ENCODE results near the gene KIF6. TPM values are rescaled to one million over a fixed set of nuclear protein-coding genes. Genes with fewer than 3 reads are reported as not detected.

The KIF6 gene
- total and polyA plus RNA-seq, 11 donors: 0.06 to 0.77 (median 0.48) TPM

- intact Hi-C loops (cut with DNase I): loop anchor here in 1 of 10 donors (10.0 kb wide), 1 partner anchor 296 kb away; the partner anchor contains the start of gene DAAM2
- peaks cover 0 to 2% (median 0%) of the 10 kb centered on the region in 9 donors for H3K27me3 ChIP-seq
- H3K9me3 ChIP-seq: peaks cover 0 to 35% (median 19%) of the 10 kb centered on the region in 12 donors
- TF ChIP-seq CTCF (IDR thresholded peaks at IDR 0.05): no peak
- TF ChIP-seq POLR2A (IDR thresholded peaks at IDR 0.05): no peak
- H3K4me3 ChIP-seq: no peak overlapping the region
- peaks cover 0 to 24% (median 0%) of the 10 kb centered on the region in 12 donors for H3K4me1 ChIP-seq
- H3K36me3 ChIP-seq: no peaks in the 10 kb centered on the region
- no peak overlapping the region for H3K27ac ChIP-seq
- no peak for DNase-seq
- ATAC-seq: no peak
Observed at GRCh38 chr6:39499053-39499452, 226.2 kb downstream of the KIF6 start.

- intact Hi-C loops (cut with DNase I): loop anchor here in 1 of 10 donors (10.0 kb wide), 1 partner anchor 297 kb away; the partner anchor contains the start of gene DAAM2
- H3K9me3 ChIP-seq: peaks cover 0 to 30% (median 17%) of the 10 kb centered on the region in 12 donors
- H3K27ac ChIP-seq: no peak overlapping the region
- H3K4me3 ChIP-seq: no peak overlapping the region
- no peaks in the 10 kb centered on the region for H3K36me3 ChIP-seq
- ATAC-seq (no peak), DNase-seq (no peak)
- TF ChIP-seq POLR2A (IDR thresholded peaks at IDR 0.05): no peak
- no peak for TF ChIP-seq CTCF (IDR thresholded peaks at IDR 0.05)
- peaks cover 0 to 2% (median 0%) of the 10 kb centered on the region in 9 donors for H3K27me3 ChIP-seq
- WGBS, 4 donors: 60 to 77% (median 69%) methylated on average over 2 of the region's 2 CpGs
- H3K4me1 ChIP-seq: peaks cover 0 to 31% (median 4%) of the 10 kb centered on the region in 12 donors
Observed at GRCh38 chr6:39498096-39498495, 227.1 kb downstream of the KIF6 start.

- intact Hi-C loops (cut with DNase I): loop anchor here in 1 of 10 donors (10.0 kb wide), 1 partner anchor 298 kb away; the partner anchor contains the start of gene DAAM2
- H3K36me3 ChIP-seq: no peaks in the 10 kb centered on the region
- no peak overlapping the region for H3K4me3 ChIP-seq
- WGBS, 4 donors: 42 to 63% (median 49%) methylated on average over 6 of the region's 6 CpGs
- H3K4me1 ChIP-seq: peaks cover 0 to 31% (median 5%) of the 10 kb centered on the region in 12 donors
- peak overlapping the region in 3 of 12 donors; percentile 10 to 20 (median 11) for H3K27ac ChIP-seq
- TF ChIP-seq CTCF (IDR thresholded peaks at IDR 0.05) (no peak), POLR2A (IDR thresholded peaks at IDR 0.05) (no peak)
- peaks cover 0 to 2% (median 0%) of the 10 kb centered on the region in 9 donors for H3K27me3 ChIP-seq
- ATAC-seq (peak; percentile 78 to 92 (median 82)), DNase-seq (peak in 4 of 5 donors; percentile 51 to 74 (median 59))
- H3K9me3 ChIP-seq: peaks cover 0 to 18% (median 6%) of the 10 kb centered on the region in 12 donors
Observed at GRCh38 chr6:39496915-39497314, 228.3 kb downstream of the KIF6 start.

GRCh38 chr6:39496456-39496855 lies 228.8 kb downstream of the KIF6 start:
- H3K27ac ChIP-seq: no peak overlapping the region
- H3K27me3 ChIP-seq: peaks cover 0 to 2% (median 0%) of the 10 kb centered on the region in 9 donors
- no peaks in the 10 kb centered on the region for H3K36me3 ChIP-seq
- no peak for TF ChIP-seq POLR2A (IDR thresholded peaks at IDR 0.05)
- TF ChIP-seq CTCF (IDR thresholded peaks at IDR 0.05): no peak
- intact Hi-C loops (cut with DNase I): loop anchor here in 1 of 10 donors (10.0 kb wide), 1 partner anchor 298 kb away; the partner anchor contains the start of gene DAAM2
- WGBS, 4 donors: 53 to 70% (median 60%) methylated on average over 2 of the region's 2 CpGs
- ATAC-seq: no peak
- H3K4me1 ChIP-seq: peaks cover 0 to 31% (median 5%) of the 10 kb centered on the region in 12 donors
- H3K9me3 ChIP-seq: peaks cover 0 to 13% (median 3%) of the 10 kb centered on the region in 12 donors
- H3K4me3 ChIP-seq: no peak overlapping the region
- DNase-seq: no peak
